Measurements from ENCODE around the gene CNIH3. TPM values are rescaled to one million over a fixed set of nuclear protein-coding genes. Genes with fewer than 3 reads are reported as not detected.
A peak's percentile ranks its signal among the peaks of the same experiment; 100 is the strongest.

CNIH3 gene
- total RNA-seq, 1 experiment from 2014 or later, result 4.2 TPM

GRCh38 chr1:224617410-224618355, 1.6 kb downstream of the CNIH3 start:
- peaks cover 15 to 22% of the 10 kb centered on the region in 2 experiments for H3K4me1 Mint-ChIP-seq
- H2BK20ac ChIP-seq (ENCODE audit: low read depth, low read length, poor library complexity, severe bottlenecking), result no peak overlapping the region
- no peaks in the 10 kb centered on the region for H3K9me3 ChIP-seq (ENCODE audit: control insufficient read depth, low read depth, low read length)
- H3K4me2 ChIP-seq (ENCODE audit: insufficient read depth, insufficient read length, low read length), result peak overlapping the region; percentile 53
- H2AFZ ChIP-seq (ENCODE audit: low read length), result no peak overlapping the region
- no peaks in the 10 kb centered on the region for H3K4me1 ChIP-seq (ENCODE audit: insufficient read depth, low read length)
- no peak for DNase-seq
- peak overlapping the region; percentile 64 to 82 for H3K4me3 Mint-ChIP-seq
- H3K27ac ChIP-seq (ENCODE audit: insufficient read length, low read depth, low read length), result no peak overlapping the region
- no peak overlapping the region for H3T11ph ChIP-seq (ENCODE audit: low read length)
- peaks cover 7 to 8% (median 7%) of the 10 kb centered on the region in 3 experiments for H3K36me3 Mint-ChIP-seq (ENCODE audit: insufficient read depth in 1 of 3, low read depth in 3 of 3)
- H3K14ac ChIP-seq (ENCODE audit: insufficient read depth, low read length), result no peak overlapping the region
- H3K27ac Mint-ChIP-seq, result no peak overlapping the region; a peak in 1 of 7 replicates
- H4K5ac ChIP-seq (ENCODE audit: insufficient read length, low read depth, low read length), result no peak overlapping the region
- no peak overlapping the region for H3K56ac ChIP-seq (ENCODE audit: insufficient read length, low read depth, low read length)
- TF ChIP-seq, protein P1, sequence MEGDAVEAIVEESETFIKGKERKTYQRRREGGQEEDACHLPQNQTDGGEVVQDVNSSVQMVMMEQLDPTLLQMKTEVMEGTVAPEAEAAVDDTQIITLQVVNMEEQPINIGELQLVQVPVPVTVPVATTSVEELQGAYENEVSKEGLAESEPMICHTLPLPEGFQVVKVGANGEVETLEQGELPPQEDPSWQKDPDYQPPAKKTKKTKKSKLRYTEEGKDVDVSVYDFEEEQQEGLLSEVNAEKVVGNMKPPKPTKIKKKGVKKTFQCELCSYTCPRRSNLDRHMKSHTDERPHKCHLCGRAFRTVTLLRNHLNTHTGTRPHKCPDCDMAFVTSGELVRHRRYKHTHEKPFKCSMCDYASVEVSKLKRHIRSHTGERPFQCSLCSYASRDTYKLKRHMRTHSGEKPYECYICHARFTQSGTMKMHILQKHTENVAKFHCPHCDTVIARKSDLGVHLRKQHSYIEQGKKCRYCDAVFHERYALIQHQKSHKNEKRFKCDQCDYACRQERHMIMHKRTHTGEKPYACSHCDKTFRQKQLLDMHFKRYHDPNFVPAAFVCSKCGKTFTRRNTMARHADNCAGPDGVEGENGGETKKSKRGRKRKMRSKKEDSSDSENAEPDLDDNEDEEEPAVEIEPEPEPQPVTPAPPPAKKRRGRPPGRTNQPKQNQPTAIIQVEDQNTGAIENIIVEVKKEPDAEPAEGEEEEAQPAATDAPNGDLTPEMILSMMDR (conservative IDR thresholded peaks at IDR 0.05), result no peak
- no peak overlapping the region for H4K8ac ChIP-seq (replicated peaks; ENCODE audit: insufficient read length, low read depth, low read length)
- no peaks in the 10 kb centered on the region for H4K20me1 ChIP-seq (ENCODE audit: control insufficient read depth, insufficient read depth, insufficient read length)
- H3K27me3 ChIP-seq (ENCODE audit: insufficient read depth, low read length), result peaks cover 41% of the 10 kb centered on the region
- H2BK120ac ChIP-seq (ENCODE audit: low read depth, low read length, poor library complexity, severe bottlenecking), result no peak overlapping the region
- no peaks in the 10 kb centered on the region for H3K79me2 ChIP-seq (ENCODE audit: insufficient read depth, low read length)
- no CpG with 5 or more reads among the region's 55 CpGs for WGBS (ENCODE audit: extremely low coverage, insufficient read length, low lambda C conversion rate)
- H2BK12ac ChIP-seq (ENCODE audit: insufficient read length, low read depth, low read length), result no peak overlapping the region
- H2BK15ac ChIP-seq (ENCODE audit: low read depth, low read length), result no peak overlapping the region
- no peak overlapping the region for H3K18ac ChIP-seq (ENCODE audit: insufficient read length, low read depth, low read length)
- no peak overlapping the region for H3K4ac ChIP-seq (ENCODE audit: low read depth, low read length)
- peaks cover 92% of the 10 kb centered on the region for H3K27me3 Mint-ChIP-seq (ENCODE audit: low read depth)
- H3K9ac ChIP-seq (ENCODE audit: extremely low read depth, insufficient read length, low read length), result no peak overlapping the region
- H2AK5ac ChIP-seq (ENCODE audit: insufficient read length, low read length), result no peak overlapping the region
- H3K79me1 ChIP-seq (ENCODE audit: insufficient read depth, low read depth, low read length, poor library complexity, severe bottlenecking), result no peaks in the 10 kb centered on the region
- no peak overlapping the region for H4K91ac ChIP-seq (ENCODE audit: insufficient read length, low read depth, low read length)
- H3K23me2 ChIP-seq (ENCODE audit: insufficient read length, low read depth, low read length, poor library complexity, severe bottlenecking), result peaks cover 23% of the 10 kb centered on the region
- peaks cover 11 to 13% of the 10 kb centered on the region in 2 experiments for H3K9me3 Mint-ChIP-seq
- no peak overlapping the region for H3K23ac ChIP-seq (ENCODE audit: insufficient read length, low read depth, low read length)
- no peak overlapping the region for H2BK5ac ChIP-seq (ENCODE audit: insufficient read length, low read length)
